Karpas-422 (cell line): ENCODE data around the gene GLB1L3. TPM values are rescaled to one million over a fixed set of nuclear protein-coding genes. Genes with fewer than 3 reads are reported as not detected.
A peak's percentile ranks its signal among the peaks of the same experiment; 100 is the strongest.
"Not testable (repeated sequence)": the region's sequence is repeated elsewhere in the genome, so short reads cannot be mapped to it uniquely, and the experiment has no call there.

Source experiments
- DNase-seq: peaks from one replicate; pipeline ENCODE4 v3.0.0-alpha.2; 2015
- H2AFZ ChIP-seq: fragments of 200-600 bp; sonication (generic); 2 replicates; pipeline ENCODE4 v1.6.1; 2014; ENCODE audit warnings: antibody characterized with exemption, low read length, mixed read lengths
- H3K27ac ChIP-seq: fragments of 200-600 bp; sonication (generic); 2 replicates; pipeline ENCODE4 v1.5.1; 2014; ENCODE audit warnings: mild to moderate bottlenecking, low read length, moderate library complexity
- H3K27me3 ChIP-seq: fragments of 200-600 bp; sonication (generic); 2 replicates; pipeline ENCODE4 v1.6.1; 2014; ENCODE audit warnings: low read length, mixed read lengths
- H3K36me3 ChIP-seq: fragments of 200-600 bp; sonication (generic); 2 replicates; pipeline ENCODE4 v1.6.1; 2014; ENCODE audit warnings: low read length, mixed read lengths; ENCODE audit not compliant: insufficient read depth
- H3K4me1 ChIP-seq: fragments of 200-600 bp; sonication (generic); 2 replicates; pipeline ENCODE4 v1.6.1; 2014; ENCODE audit warnings: mild to moderate bottlenecking, low read length, mixed read lengths
- H3K4me2 ChIP-seq: fragments of 200-600 bp; sonication (generic); 2 replicates; pipeline ENCODE4 v1.6.1; 2014; ENCODE audit warnings: low read length, low read depth, mild to moderate bottlenecking; ENCODE audit not compliant: poor library complexity, severe bottlenecking
- H3K4me3 ChIP-seq: fragments of 200-600 bp; sonication (generic); 2 replicates; pipeline ENCODE4 v1.5.1; 2014; ENCODE audit warnings: mild to moderate bottlenecking, antibody characterized with exemption, low read length, mixed read lengths
- H3K79me2 ChIP-seq: fragments of 200-600 bp; sonication (generic); 2 replicates; pipeline ENCODE4 v1.6.1; 2014; ENCODE audit warnings: mild to moderate bottlenecking, low read length, mixed read lengths
- H3K9ac ChIP-seq: fragments of 200-600 bp; sonication (generic); 2 replicates; pipeline ENCODE4 v1.6.0; 2014; ENCODE audit warnings: low read length
- H3K9me2 ChIP-seq: fragments of 200-600 bp; sonication (generic), shearing (Covaris generic); replicated peaks from 2 replicates; pipeline ENCODE4 v1.6.0; 2014; ENCODE audit warnings: mild to moderate bottlenecking, low read length, moderate library complexity; ENCODE audit not compliant: insufficient read depth
- H3K9me3 ChIP-seq: fragments of 300-700, 200-600 bp; sonication (generic); 2 replicates; pipeline ENCODE4 v1.6.1; 2014; ENCODE audit warnings: low read length, mixed read lengths
- H4K20me1 ChIP-seq: fragments of 200-600 bp; sonication (generic); 2 replicates; pipeline ENCODE4 v1.6.1; 2014; ENCODE audit warnings: mild to moderate bottlenecking, antibody characterized with exemption, low read length, low read depth; ENCODE audit not compliant: insufficient read depth
- total RNA-seq: library from RNA; depleted of rRNA; stranded (reverse); fragments of >200 nt; shearing (Covaris generic); gene quantifications from 2 replicates; pipeline ENCODE4 v1.2.3, GENCODE V29; 2014; ENCODE audit warnings: low replicate concordance

GLB1L3 gene
- total RNA-seq, 1 experiment from 2014 or later = not detected

- Histone ChIP-seq H3K9me2 (no peaks in the 10 kb centered on the region), H3K4me3 (peak overlapping the region; percentile 71), H3K36me3 (no peaks in the 10 kb centered on the region), H3K4me2 (peak overlapping the region; percentile 83), H3K79me2 (peaks cover 7% of the 10 kb centered on the region; the same call in 1 of the 2 replicates), H3K9ac (peak overlapping the region; percentile 78; the same call in 1 of the 2 replicates), H4K20me1 (no peaks in the 10 kb centered on the region), H3K27ac (no peak overlapping the region), H3K4me1 (peaks cover 19% of the 10 kb centered on the region), H3K9me3 (no peaks in the 10 kb centered on the region), H2AFZ (no peak overlapping the region), H3K27me3 (no peaks in the 10 kb centered on the region)
- DNase-seq = no peak
Measured at GRCh38 chr11:134254433-134255183, 21.6 kb upstream of the GLB1L3 start.

DNA sequence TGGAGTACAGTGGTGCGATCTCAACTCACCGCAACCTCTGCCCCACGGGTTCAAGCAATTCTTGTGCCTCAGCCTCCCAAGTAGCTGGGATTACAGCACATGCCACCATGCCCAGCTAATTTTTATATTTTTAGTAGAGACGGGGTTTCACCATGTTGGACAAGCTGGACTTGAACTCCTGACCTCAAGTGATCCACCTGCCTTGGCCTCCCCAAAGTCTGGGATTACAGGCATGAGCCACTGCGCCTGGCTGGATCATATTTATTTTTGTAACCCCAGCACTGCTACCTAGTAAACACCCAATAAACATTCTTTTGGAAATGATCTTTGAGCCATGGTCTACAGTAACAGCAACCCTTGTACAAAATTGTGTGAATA, 21.0 kb upstream of the GLB1L3 start:
- not testable (repeated sequence) for H3K4me2 ChIP-seq, H3K9me3 ChIP-seq, H3K36me3 ChIP-seq, H3K27ac ChIP-seq, H3K4me3 ChIP-seq, H2AFZ ChIP-seq, H3K27me3 ChIP-seq, DNase-seq, H3K9me2 ChIP-seq, H4K20me1 ChIP-seq, H3K9ac ChIP-seq, H3K79me2 ChIP-seq
- H3K4me1 ChIP-seq = peaks cover 19% of the 10 kb centered on the region

- no peak overlapping the region for H3K4me2 ChIP-seq
- peaks cover 4% of the 10 kb centered on the region; the same call in 1 of the 2 replicates for H3K79me2 ChIP-seq
- no peak overlapping the region for H3K9ac ChIP-seq
- no peaks in the 10 kb centered on the region for H3K27me3 ChIP-seq
- no peak overlapping the region for H3K4me3 ChIP-seq
- DNase-seq = no peak
- H3K27ac ChIP-seq = no peak overlapping the region
- H3K36me3 ChIP-seq = no peaks in the 10 kb centered on the region
- H3K9me3 ChIP-seq = no peaks in the 10 kb centered on the region
- H3K9me2 ChIP-seq = no peaks in the 10 kb centered on the region
- H4K20me1 ChIP-seq = no peaks in the 10 kb centered on the region
- H2AFZ ChIP-seq = no peak overlapping the region
- H3K4me1 ChIP-seq = peaks cover 12% of the 10 kb centered on the region
Measured at GRCh38 chr11:134257101-134257500, 19.1 kb upstream of the GLB1L3 start.

DNA sequence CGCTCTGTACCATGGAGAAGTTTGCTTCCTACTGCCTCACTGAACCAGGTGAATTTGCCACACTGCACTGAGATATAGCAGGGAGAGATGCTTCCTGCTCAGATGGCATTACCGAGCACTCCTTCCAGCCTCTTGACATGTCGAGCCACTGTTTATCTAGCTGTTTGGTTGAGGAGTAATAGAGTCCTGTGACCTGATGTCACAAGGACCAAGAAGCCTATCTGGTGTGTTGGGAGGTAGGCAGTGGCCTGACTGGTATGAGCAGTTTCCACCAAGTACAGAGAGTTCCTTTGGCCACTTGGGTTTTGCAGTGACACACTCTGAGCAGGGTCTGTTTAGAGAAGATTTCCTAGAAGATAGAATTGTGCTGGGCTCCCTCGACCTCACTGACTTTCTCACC, 17.6 kb upstream of the GLB1L3 start:
- H4K20me1 ChIP-seq = no peaks in the 10 kb centered on the region
- no peaks in the 10 kb centered on the region for H3K36me3 ChIP-seq
- DNase-seq = no peak
- no peak overlapping the region for H3K4me3 ChIP-seq
- H3K79me2 ChIP-seq = no peaks in the 10 kb centered on the region; the same call in 1 of the 2 replicates
- no peak overlapping the region for H3K4me2 ChIP-seq
- no peak overlapping the region for H3K9ac ChIP-seq
- H3K27me3 ChIP-seq = no peaks in the 10 kb centered on the region
- no peak overlapping the region for H2AFZ ChIP-seq
- H3K9me3 ChIP-seq = no peaks in the 10 kb centered on the region
- H3K4me1 ChIP-seq = peaks cover 8% of the 10 kb centered on the region
- no peak overlapping the region for H3K27ac ChIP-seq
- no peaks in the 10 kb centered on the region for H3K9me2 ChIP-seq

DNA sequence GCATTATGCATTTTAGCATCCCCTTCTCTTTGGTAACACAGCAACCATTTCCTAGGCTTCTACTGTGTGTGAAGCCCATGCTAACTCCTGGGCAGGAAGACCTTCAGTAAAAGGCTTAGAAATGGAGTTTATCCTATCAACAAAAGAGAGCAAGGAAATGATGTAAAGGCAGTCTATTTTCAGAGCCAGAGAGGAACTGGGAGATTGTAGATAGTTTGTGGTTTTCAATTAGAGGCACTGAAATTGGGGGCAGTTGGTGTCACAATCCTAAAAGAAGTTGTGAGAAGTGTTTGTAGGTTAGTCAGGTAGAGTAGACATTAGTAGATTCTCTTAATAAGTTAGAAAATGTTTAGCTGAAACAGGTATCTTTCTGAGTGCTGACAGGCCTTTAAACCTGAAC, 15.7 kb upstream of the GLB1L3 start:
- H3K27ac ChIP-seq = no peak overlapping the region
- no peaks in the 10 kb centered on the region for H3K9me3 ChIP-seq
- H4K20me1 ChIP-seq = no peaks in the 10 kb centered on the region
- no peaks in the 10 kb centered on the region for H3K4me1 ChIP-seq
- no peaks in the 10 kb centered on the region for H3K9me2 ChIP-seq
- H3K36me3 ChIP-seq = no peaks in the 10 kb centered on the region
- no peak overlapping the region for H3K4me3 ChIP-seq
- no peaks in the 10 kb centered on the region for H3K27me3 ChIP-seq
- H3K79me2 ChIP-seq = no peaks in the 10 kb centered on the region
- no peak for DNase-seq
- no peak overlapping the region for H2AFZ ChIP-seq
- H3K4me2 ChIP-seq = no peak overlapping the region
- H3K9ac ChIP-seq = no peak overlapping the region

GRCh38 chr11:134260983-134261382, 15.2 kb upstream of the GLB1L3 start:
- no peak overlapping the region for H2AFZ ChIP-seq
- DNase-seq = no peak
- H4K20me1 ChIP-seq = no peaks in the 10 kb centered on the region
- H3K4me2 ChIP-seq = no peak overlapping the region
- no peaks in the 10 kb centered on the region for H3K9me3 ChIP-seq
- H3K27me3 ChIP-seq = no peaks in the 10 kb centered on the region
- H3K9me2 ChIP-seq = no peaks in the 10 kb centered on the region
- no peaks in the 10 kb centered on the region for H3K36me3 ChIP-seq
- H3K27ac ChIP-seq = no peak overlapping the region
- no peak overlapping the region for H3K4me3 ChIP-seq
- no peaks in the 10 kb centered on the region for H3K4me1 ChIP-seq
- H3K9ac ChIP-seq = no peak overlapping the region
- H3K79me2 ChIP-seq = no peaks in the 10 kb centered on the region

GRCh38 chr11:134261626-134262488, 14.3 kb upstream of the GLB1L3 start:
- Histone ChIP-seq H4K20me1 (no peaks in the 10 kb centered on the region), H3K4me2 (no peak overlapping the region), H2AFZ (no peak overlapping the region), H3K27ac (no peak overlapping the region), H3K79me2 (no peaks in the 10 kb centered on the region), H3K9me2 (no peaks in the 10 kb centered on the region), H3K36me3 (no peaks in the 10 kb centered on the region), H3K9ac (no peak overlapping the region), H3K4me1 (no peaks in the 10 kb centered on the region), H3K27me3 (no peaks in the 10 kb centered on the region), H3K4me3 (no peak overlapping the region), H3K9me3 (no peaks in the 10 kb centered on the region)
- DNase-seq = peak; percentile 52

- Histone ChIP-seq H3K9me2 (no peaks in the 10 kb centered on the region), H3K27ac (no peak overlapping the region), H3K4me1 (no peaks in the 10 kb centered on the region), H3K9ac (no peak overlapping the region), H3K79me2 (no peaks in the 10 kb centered on the region), H3K27me3 (no peaks in the 10 kb centered on the region), H2AFZ (no peak overlapping the region), H3K4me3 (no peak overlapping the region), H3K9me3 (no peaks in the 10 kb centered on the region), H3K36me3 (no peaks in the 10 kb centered on the region), H3K4me2 (no peak overlapping the region), H4K20me1 (no peaks in the 10 kb centered on the region)
- no peak for DNase-seq
Measured at GRCh38 chr11:134264966-134265764, 11.0 kb upstream of the GLB1L3 start.
